GM12878 (cell line): ENCODE results near the gene KCNN3. TPM values are rescaled to one million over a fixed set of nuclear protein-coding genes. Genes with fewer than 3 reads are reported as not detected.

Experiments used
- BHLHE40 ChIP-seq, 2 experiments: fragments of 450-650 bp in 1 of 2; IDR thresholded peaks; 2 replicates each; pipeline ENCODE4 v1.6.1; 2011 to 2017; ENCODE audit warnings: low read depth in 2 of 2, borderline replicate concordance in 1 of 2, improper control_type of control experiment in 1 of 2, low read length in 1 of 2, mild to moderate bottlenecking in 1 of 2
- CBX3 ChIP-seq: fragments of 200-600 bp; sonication (generic); IDR thresholded peaks from 2 replicates; pipeline ENCODE4 v1.6.1; 2016; ENCODE audit warnings: low read depth, borderline replicate concordance
- CBX5 ChIP-seq: sonication (generic); IDR thresholded peaks from 2 replicates; pipeline ENCODE4 v1.6.1; 2016; ENCODE audit warnings: low read depth, moderate library complexity, mild to moderate bottlenecking, inconsistent platforms
- EED ChIP-seq: sonication (generic); IDR thresholded peaks from 2 replicates; pipeline ENCODE4 v1.6.1; 2016; ENCODE audit warnings: antibody characterized with exemption, low read depth
- FOXK2 ChIP-seq: fragments of 450-650 bp; IDR thresholded peaks from 2 replicates; pipeline ENCODE4 v1.6.1; 2017; ENCODE audit warnings: mild to moderate bottlenecking, moderate library complexity
- HCFC1 ChIP-seq: fragments of 150-350 bp; IDR thresholded peaks from 2 replicates; pipeline ENCODE4 v1.6.1; 2014; ENCODE audit warnings: low read length
- MYC ChIP-seq: IDR thresholded peaks from 2 replicates; pipeline ENCODE4 v1.6.1; 2011; ENCODE audit warnings: mild to moderate bottlenecking, low read length, moderate library complexity, inconsistent platforms; ENCODE audit not compliant: insufficient read depth, insufficient replicate concordance, insufficient read length, severe bottlenecking
- NFYA ChIP-seq: IDR thresholded peaks from 2 replicates; pipeline ENCODE4 v1.6.1; 2011; ENCODE audit warnings: low read depth, mild to moderate bottlenecking, low read length, improper control_type of control experiment, borderline replicate concordance
- NKRF ChIP-seq: fragments of 450-650 bp; conservative IDR thresholded peaks from 2 replicates; pipeline ENCODE4 v1.6.1; 2017; ENCODE audit warnings: mild to moderate bottlenecking, moderate library complexity
- PBX3 ChIP-seq: IDR thresholded peaks from 2 replicates; pipeline ENCODE4 v1.6.1; 2011; ENCODE audit warnings: mild to moderate bottlenecking, low read depth, low read length, moderate library complexity; ENCODE audit not compliant: insufficient replicate concordance
- PRDM15 ChIP-seq: fragments of 450-650 bp; formaldehyde crosslinking; IDR thresholded peaks from 2 replicates; pipeline ENCODE4 v1.4.0; 2020; ENCODE audit warnings: mild to moderate bottlenecking, moderate library complexity
- SRF ChIP-seq, 2 experiments: IDR thresholded peaks; 2 replicates each; pipeline ENCODE4 v1.6.1; 2011; ENCODE audit warnings: low read depth in 2 of 2, low read length in 2 of 2, mild to moderate bottlenecking in 1 of 2, moderate library complexity in 1 of 2
- ZBTB33 ChIP-seq: fragments of 450-650 bp; IDR thresholded peaks from 2 replicates; pipeline ENCODE4 v1.6.1; 2017; ENCODE audit warnings: mild to moderate bottlenecking
- ZNF687 ChIP-seq: fragments of 450-650 bp; IDR thresholded peaks from 2 replicates; pipeline ENCODE4 v1.6.1; 2017; ENCODE audit warnings: mild to moderate bottlenecking, moderate library complexity
- polyA plus RNA-seq, 11 experiments: library from polyadenylated mRNA; depleted of rRNA in 4 of 11; unstranded in 6 of 11; stranded (reverse) in 5 of 11; fragments of >200 nt; fragmentation: Nextera tagmentation in 4 of 11; fragmentation: Illumina TruSeq in 1 of 11; extraction: Ambion mirVana in 4 of 11; extraction: Trizol in 1 of 11; gene quantifications; 1 replicate in 1 of 11; 2 replicates in 10 of 11; pipeline versions ENCODE4 v1.2.1 to v1.2.3, GENCODE V29; 2011 to 2016; ENCODE audit warnings: inconsistent platforms in 2 of 11, missing spikeins in 2 of 11, low read depth in 1 of 11
- total RNA-seq, 4 experiments: library from RNA; depleted of rRNA in 3 of 4; stranded (reverse); fragments of >200 nt in 3 of 4; fragmentation: Illumina TruSeq in 1 of 4; extraction: Trizol in 1 of 4; gene quantifications; 2 replicates each; pipeline versions ENCODE4 v1.2.1 to v1.2.3, GENCODE V29; 2013 to 2021

The KCNN3 gene
- total and polyA plus RNA-seq, 10 of the 15 experiments (the other 5 are each of a cell fraction or from before 2014, with no cell fraction given) = 3.5 to 26.4 (median 14.9) TPM

GRCh38 chr1:154750681-154751665 lies 119.1 kb downstream of the KCNN3 start (continued):
- TF ChIP-seq PBX3 (no peak), EED (no peak), ZNF687 (no peak), BHLHE40 (IDR thresholded peaks at IDR 0.05; ENCODE audit: borderline replicate concordance in 1 of 2, low read depth in 2 of 2, low read length in 1 of 2) (no peak), CBX3 (no peak), NKRF (no peak), MYC (no peak), ZBTB33 (no peak), FOXK2 (no peak), NFYA (no peak), CBX5 (no peak), HCFC1 (no peak), SRF (IDR thresholded peaks at IDR 0.05; ENCODE audit: low read depth in 2 of 2, low read length in 2 of 2) (no peak), PRDM15 (CRISPR knock-in tag) (no peak)
